ENCODE data around the gene FAF1.
A peak's percentile ranks its signal among the peaks of the same experiment; 100 is the strongest.
"Not testable (repeated sequence)": the region's sequence is repeated elsewhere in the genome, so short reads cannot be mapped to it uniquely, and the experiment has no call there.

Gene FAF1

DNA sequence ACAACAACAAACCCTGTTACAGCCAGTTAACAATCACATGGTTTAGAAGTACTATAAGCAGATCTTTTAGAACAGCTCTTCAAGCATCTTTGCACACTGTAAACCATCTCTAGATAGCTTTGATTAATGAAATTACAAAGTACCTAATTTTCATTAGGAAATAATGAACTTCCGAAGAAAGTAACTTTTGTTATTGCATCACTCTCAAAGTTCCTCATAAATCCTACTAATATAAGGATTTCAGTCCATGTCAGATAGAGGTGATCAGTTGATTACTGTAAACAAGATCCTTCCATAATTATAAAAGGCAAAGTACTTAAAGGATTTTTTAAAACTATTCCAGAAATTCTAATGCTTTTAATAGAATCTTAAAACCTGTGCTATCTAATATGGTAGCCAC lies 58.2 kb downstream of the FAF1 start:
- no peak for DNase-seq

DNA sequence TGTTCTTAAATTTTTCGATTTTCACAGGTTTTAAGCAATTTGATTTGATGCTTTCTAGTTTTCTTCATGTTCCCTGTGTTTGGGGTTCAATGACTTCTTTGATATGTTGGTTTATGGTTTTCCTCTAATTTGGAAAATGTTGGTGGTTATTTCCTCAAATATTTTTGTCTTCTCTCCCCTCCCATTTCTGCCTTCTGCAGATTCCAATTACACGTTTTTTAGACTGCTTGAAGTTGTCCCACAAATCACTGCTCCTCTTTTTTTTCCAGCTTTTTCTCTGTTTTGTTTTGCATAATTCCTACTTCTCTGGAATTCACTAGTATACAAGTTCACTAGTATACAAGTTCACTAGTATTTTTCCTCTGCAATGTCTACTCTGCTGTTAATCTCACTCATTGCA lies 61.3 kb downstream of the FAF1 start:
- no peak for DNase-seq

DNA sequence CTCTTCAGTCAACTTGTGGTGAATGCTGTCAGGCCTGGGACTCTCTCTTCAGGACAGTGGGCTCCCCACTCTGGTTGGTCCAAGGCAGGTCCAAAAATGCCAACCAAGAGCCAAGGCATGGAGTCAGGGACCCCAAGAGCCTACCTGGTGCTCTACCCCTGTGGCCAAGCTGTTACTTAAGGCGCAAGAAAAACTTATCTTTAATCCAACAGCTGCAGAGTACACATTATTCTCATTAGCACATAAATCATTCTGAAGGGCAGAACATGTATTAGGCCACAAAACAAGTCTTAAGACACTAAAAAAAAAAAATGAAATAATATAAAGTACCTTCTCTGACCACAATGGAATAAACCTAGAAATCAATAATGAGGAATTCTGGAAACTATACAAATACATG lies 65.7 kb downstream of the FAF1 start:
- no peak for DNase-seq

DNA sequence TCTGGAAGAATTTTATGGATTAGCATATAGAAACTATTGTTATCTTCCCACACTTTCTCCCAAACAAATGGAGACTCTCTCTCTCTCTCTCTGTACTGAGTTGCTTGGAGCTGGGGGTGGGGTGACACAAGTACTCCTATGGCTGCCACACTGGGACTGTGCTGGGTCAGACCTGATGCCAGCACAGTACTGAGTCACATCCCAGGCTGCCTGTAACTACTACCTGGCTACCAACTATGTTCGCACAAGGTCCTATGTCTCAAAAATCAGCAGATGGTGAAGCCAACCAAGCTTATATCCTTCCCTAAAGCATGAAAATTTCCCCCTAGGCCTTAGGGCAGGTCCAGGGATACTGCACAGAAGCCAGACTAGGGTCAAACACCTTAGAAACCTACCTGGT lies 66.6 kb downstream of the FAF1 start:
- no peak for DNase-seq

DNA sequence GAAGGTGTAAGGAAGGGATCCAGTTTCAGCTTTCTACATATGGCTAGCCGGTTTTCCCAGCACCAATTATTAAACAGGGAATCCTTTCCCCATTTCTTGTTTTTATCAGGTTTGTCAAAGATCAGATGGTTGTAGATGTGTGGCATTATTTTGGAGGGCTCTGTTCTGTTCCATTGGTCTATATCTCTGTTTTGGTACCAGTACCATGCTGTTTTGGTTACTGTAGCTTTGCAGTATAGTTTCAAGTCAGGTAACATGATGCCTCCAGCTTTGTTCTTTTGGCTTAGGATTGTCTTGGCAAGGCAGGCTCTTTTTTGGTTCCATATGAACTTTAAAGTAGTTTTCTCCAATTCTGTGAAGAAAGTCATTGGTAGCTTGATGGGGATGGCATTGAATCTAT lies 72.5 kb downstream of the FAF1 start:
- not testable (repeated sequence) for DNase-seq

DNA sequence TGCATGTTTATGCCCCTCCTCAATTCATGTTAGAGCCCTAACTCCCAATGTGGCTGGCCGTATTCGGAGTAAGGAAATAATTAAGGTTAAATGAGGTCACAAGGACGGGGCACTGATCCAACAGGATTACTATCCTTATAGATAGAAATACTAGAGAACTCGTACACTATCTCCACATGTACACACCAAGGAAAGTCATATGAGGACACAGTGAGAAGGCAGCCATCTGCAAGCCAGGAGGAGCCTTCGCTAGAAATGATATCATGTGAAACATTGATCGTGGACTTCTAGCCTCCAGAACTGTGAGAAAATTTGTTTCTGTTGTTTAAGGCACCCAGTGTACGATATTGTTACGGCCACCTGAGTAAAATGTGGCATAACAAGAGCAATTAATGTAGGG lies 79.7 kb downstream of the FAF1 start:
- DNase-seq: no peak

DNA sequence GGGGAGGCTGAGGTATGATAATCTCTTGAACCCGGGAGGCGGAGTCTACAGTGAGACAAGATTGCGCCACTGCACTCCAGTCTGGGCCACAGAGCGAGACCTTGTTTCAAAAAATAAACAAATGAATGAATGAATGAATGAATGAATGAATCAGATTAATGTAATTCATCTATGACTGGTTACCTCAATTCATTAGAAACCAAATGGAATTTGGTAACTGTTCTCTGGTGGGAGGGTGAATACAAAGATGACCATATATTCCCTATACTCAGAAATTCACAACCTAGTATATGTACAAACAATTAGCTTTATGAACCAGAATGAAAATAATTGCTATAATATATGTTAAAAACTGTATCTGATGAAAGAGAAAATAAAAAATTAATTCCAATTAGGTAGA lies 80.9 kb downstream of the FAF1 start:
- DNase-seq: no peak

DNA sequence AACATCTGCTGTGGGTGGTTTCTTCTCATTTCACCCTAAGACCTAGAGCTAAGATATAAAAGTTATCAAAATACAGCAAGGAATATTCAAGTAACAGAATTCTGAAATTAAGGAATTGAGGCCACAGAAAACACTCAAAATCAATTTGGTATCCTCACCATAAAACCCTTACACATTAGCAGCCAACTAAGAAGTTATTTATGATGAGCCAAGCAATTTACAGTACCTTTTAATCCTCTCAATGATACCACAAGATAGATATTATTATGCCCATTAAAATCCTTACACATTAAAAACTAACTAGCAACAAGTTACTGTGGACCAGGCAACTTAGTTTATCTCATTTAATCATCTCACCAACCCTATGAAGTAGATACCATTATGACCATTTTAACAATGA lies 81.6 kb downstream of the FAF1 start:
- DNase-seq: no peak

DNA sequence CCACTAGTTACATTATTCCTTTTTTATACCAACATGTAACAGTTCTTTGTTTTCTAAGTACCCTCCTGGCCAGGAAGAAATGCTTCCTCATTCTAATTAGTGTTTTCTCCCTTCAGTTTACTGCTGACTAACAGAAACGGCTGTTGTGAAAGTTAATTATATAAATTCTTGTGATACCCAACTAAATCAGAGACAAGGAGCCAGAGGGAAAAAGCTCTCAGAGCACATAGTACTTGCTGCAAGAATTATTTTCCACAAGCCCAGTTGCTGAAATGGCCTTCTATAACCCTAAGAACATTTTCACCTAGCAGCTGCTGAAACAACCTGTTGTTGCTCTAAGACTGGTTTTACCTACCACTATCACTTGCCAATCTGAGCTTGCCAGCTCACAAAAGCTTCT lies 82.4 kb downstream of the FAF1 start:
- DNase-seq: no peak

DNA sequence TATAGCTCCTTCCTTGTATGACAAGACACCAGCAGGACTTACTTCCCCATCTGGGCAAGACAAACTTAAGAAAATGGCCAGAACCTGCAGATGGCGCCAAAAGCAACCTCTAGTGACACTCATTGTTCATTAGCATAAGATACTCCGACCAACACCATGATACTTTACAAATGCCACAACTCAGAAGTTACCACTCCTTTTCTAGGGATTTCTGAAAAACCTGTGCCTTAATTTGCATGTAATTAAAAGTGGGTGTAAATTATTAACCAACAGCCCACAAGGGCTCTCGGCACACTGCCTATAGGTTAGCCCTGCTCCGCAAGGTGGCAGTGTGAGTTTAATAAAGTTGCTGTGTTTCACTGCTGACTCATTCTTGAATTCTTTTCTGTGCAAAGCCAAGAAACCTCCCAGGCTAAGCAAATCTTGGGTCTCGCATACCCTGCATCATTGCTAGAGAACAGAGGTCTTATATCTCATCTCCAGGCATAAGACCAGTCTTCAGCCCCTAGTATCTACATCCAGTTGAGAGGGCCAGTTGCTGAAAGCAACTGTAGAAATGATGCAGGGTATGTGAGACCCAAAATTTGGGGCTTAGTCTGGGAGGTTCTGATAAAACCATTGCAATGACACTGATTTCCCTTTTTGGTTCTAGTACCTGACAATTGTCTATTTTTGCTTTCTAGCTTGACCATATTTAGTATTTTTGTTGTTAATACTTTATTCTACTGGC lies 86.4 kb downstream of the FAF1 start:
- DNase-seq: peak; percentile 58 to 69

DNA sequence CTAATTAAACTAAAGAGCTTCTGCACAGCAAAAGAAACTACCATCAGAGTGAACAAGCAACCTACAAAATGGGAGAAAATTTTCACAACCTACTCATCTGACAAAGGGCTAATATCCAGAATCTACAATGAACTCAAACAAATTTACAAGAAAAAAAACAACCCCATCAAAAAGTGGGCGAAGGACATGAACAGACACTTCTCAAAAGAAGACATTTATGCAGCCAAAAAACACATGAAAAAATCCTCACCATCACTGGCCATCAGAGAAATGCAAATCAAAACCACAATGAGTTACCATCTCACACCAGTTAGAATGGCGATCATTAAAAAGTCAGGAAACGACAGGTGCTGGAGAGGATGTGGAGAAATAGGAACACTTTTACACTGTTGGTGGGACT lies 95.2 kb downstream of the FAF1 start:
- not testable (repeated sequence) for DNase-seq

DNA sequence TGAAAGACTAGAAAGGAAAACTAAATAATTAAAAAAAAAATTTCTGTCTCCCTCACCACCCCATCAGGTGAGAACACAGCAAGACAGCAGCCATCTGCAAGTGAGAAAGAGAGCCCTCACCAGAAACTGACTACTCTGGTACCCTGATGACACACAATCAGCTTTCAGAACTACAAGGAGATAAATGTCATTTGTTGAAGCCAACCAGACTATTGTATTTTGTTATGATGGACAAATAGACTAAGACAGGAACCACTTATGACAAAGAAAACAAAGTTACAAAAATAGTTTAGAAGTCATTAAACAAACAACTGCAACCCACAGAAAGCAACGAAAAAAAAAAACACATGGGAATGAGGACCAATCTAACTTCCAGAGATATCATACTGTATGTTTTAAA lies 98.3 kb downstream of the FAF1 start:
- no peak for DNase-seq

DNA sequence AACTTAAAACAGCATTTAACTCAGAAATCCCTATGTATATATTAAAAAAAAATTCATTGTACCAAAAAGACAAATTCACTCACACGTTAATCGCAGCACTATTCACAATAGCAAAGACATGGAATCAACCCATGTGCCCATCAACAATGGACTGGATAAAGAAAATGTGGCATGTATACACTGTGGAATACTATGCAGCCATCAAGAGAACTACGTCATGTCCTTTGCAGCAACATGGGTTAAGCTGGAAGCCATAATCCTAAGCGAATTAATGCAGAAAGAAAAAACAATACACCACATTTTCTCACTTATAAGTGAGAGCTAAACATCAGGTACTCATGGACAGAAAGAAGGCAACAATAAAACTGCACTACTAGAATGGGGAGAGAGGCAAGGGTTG lies 99.4 kb downstream of the FAF1 start:
- DNase-seq: no peak

DNA sequence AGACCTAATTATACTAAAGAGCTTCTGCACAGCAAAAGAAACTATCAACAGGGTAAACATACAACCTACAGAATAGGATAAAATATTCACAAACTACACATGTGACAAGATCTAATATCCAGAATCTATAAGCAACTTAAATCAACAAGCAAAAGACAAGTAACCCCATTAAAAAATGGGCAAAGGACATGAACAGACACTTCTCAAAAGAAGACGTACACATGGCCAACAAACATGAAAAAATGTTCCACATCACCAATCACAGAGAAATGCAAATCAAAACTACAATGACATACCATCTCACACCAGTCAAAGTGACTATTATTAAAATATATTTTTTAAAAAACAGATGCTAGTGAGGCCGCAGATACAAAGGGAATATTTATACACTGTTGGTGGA lies 99.8 kb downstream of the FAF1 start:
- DNase-seq: no peak

DNA sequence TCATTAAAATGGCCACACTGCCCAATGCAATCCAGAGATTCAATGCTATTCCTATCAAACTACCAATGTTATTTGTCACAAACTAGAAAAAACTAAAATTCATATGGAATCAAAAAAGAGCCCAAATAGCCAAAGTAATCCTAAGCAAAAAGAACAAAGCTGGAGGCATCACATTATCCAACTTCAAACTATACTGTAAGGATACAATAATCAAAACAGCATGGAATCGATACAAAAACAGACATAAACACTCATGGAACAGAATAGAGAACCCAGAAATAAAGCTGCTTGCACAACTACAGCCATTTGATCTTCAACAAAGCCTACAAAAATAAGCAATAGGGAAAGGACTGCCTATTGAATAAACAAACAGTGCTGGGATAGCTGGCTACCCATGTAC lies 100.4 kb downstream of the FAF1 start:
- no peak for DNase-seq

DNA sequence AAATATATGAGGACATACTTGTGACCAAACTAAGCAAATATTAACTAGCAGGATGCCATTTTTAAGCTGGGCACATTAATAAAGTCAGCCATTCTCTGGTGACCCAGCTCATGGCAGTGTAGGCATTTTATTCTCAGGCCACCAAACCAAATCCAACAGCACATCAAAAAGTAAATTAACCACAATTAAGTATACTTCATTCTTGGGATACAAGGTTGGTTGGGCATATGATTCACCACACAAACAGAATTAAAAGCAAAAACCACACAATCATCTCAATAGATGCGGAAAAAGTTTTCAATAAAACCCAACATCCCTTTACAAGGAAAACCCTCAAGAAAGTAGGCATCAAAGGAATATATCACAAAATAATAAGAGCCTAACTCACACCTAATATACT lies 101.3 kb downstream of the FAF1 start:
- DNase-seq: no peak

DNA sequence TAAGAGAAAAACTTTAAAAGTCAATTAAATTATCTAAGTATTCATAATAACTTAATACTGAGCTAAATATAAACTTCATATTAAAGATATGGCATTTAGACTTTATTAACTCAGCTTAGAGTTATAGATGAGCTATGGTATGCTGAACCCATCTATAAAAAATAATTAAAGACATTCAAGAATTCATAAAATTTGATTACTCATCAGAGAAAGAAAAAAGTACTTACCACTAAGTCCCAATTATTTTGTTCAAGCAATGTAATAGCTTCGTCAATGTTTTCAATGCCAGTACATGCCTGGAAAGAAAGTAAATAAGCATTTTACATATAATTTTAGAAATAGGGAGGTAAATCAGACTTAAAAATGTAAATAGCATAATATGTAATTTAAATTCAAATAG lies 102.4 kb downstream of the FAF1 start:
- no peak for DNase-seq

DNA sequence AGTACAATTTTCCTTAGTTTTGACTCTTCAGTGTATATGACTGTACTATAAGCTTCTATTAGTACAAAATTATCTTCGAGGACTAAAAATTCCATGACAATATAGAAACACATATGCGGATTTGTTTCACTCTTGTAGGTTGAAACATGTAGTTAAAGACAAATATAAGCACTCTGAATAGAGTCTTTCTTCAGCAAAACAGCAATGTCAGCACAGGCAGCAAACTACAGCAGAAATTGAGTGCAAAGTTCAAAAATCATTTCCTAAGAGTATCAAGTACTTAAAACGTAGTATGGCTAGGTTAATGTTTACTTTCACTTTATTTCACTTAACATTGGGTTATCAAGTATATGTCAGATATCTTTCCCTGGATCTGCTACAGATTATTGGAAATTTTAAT lies 106.7 kb downstream of the FAF1 start:
- no peak for DNase-seq

DNA sequence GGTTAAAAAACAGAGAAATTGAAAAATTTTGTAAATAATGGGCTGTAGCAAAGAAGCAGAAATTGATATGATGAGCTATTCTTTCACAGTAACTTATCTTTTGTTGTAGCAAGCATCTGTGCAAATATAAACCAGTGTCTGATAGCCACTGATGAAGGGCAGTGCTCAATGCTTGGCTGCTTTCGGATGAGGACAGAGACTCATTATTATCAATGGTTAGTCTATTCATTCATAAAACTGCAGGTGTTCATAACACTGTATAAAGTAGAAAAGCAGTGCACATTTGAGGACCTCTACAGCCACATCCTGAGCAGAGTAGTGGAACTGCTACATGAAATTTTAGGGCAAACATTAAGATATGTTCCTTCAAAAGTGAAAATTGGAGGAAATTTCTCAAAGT lies 107.2 kb downstream of the FAF1 start:
- no peak for DNase-seq

DNA sequence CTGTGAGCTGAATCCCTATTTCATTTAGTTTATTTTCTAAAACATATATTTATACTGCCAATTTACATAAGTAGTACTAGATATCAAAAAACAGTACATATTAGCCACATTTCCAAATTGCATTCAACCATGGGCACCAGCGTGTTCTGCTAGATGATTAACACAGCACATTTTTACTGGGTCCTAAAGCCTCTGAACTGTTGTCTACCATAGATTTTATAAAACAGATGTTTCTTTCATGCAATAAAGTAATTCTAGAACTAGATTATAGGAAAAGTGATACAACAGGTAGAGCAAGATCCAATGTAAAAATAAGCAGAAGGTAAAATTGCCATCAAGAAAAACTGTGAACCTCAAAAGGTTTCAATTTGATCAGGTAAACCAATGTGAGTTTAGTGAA lies 108.6 kb downstream of the FAF1 start:
- DNase-seq: no peak

DNA sequence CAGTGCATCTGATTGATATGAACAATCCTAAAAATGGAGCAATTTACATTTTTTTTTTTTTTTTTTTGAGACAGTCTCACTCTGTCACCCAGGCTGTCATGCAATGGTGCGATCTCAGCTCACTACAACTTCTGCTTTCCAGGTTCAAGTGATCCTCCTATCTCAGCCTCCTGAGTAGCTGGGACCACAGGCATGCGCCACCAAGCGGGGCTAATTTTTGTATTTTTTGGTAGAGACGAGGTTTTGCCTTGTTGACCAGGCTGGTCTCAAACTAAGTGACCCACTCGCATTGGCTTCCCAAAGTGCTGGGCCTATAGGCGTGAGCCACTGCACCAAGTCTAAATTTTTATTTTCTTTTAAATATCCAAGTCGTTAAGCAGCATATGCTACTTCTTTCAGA lies 109.0 kb downstream of the FAF1 start:
- no peak for DNase-seq

DNA sequence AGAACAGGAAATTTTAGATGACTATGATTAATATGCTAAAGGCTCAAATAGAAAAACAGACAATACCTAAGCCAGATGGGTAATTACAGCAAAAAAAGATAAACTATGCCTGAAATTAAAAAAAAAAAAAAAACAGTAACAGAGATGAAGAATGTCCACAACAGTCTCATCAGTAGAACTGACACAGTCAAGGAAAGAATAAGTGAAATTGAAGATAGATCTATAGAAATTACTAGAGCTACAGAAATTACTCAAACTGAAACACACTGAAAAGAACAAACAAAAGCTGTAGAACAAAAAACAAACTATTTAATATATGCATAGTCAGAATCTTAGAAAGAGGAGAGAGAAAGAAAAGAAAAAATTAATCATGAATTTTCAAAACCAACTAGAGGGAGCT lies 112.8 kb downstream of the FAF1 start:
- no peak for DNase-seq

DNA sequence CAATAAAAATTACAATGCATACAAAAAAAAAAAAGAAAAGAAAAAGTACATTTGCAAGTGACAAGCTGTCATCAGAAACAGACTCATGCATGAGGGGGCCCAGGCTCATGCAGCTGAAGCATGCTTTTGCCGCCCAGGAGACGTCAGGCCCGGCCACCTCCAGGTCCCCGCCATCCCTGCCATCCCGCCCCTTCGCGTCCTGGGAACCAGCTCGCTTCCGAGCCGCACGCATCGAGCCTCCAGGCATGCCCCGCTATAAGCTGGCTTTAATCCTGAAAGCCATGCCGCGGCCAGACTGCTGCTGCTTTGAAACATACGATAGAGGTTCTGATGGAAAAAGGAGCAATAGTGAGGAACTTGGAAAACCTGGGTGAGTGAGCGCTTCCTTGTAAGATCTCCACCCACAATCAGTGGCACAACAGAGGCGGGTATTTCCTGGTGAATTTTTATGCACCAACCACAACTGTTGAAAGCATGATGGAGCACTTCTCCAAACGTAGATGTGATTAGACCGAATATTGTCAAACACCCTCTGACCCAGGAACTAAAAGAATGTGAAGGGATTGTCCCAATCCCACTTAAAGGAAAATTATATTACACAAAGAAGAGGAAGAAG lies 113.7 kb downstream of the FAF1 start:
- no peak for DNase-seq

DNA sequence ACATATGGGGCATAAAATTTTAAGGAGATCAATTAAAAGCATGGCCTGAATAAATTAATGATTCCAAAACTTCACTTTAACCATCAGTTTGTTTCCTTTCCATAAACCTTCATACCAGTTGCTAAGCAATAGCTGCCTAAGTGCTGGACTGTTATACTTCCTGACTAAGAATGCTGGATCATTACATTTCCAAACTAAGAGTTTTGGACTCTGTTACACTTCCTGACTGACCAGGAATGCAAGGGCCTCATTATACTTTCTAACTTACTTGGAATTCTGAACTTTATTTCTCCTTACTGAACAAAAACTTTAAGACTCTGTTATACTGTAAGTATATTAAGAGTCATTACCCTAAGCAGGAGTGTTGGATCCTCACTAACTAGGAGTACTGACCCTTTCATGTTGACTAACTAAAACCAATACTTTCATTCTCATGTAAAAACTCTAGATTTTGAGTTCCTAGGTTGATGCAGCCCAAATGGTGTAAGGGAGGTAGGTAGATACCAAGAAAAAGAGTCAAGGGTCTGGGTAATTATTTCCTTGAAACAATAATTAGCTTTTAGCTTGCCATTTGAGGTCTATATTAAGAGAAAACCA lies 118.2 kb downstream of the FAF1 start:
- DNase-seq: no peak

DNA sequence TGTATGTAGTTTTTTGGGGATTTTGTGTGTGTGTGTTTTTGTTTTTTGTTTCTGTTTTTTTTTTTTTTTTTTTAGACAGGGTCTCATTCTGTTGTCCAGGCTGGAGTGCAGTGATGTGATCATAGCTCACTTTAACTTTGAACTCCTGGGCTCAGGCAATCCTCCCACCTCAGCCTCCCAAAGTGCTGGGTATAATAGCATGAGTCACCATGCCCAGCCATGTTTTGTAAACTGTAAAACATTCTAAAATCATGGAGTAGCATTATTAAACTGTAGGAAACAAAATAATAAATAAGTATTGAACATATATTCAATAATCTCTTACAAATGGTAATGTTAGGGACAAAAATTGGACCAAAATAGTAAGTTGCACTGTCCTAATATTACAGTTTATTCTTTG lies 124.0 kb downstream of the FAF1 start:
- no peak for DNase-seq

All from activated CD4-positive, alpha-beta T cell treated with anti-CD3 and anti-CD28 coated beads, Interleukin-2, amount 50 U/mL, for 4 hours (primary cell).